ENCODE results near the gene POLN.

GRCh38 chr4:2266181-2266580 lies 24.3 kb upstream of the POLN start:
- TF ChIP-seq, protein P1, sequence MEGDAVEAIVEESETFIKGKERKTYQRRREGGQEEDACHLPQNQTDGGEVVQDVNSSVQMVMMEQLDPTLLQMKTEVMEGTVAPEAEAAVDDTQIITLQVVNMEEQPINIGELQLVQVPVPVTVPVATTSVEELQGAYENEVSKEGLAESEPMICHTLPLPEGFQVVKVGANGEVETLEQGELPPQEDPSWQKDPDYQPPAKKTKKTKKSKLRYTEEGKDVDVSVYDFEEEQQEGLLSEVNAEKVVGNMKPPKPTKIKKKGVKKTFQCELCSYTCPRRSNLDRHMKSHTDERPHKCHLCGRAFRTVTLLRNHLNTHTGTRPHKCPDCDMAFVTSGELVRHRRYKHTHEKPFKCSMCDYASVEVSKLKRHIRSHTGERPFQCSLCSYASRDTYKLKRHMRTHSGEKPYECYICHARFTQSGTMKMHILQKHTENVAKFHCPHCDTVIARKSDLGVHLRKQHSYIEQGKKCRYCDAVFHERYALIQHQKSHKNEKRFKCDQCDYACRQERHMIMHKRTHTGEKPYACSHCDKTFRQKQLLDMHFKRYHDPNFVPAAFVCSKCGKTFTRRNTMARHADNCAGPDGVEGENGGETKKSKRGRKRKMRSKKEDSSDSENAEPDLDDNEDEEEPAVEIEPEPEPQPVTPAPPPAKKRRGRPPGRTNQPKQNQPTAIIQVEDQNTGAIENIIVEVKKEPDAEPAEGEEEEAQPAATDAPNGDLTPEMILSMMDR (conservative IDR thresholded peaks at IDR 0.05; ENCODE audit: low read length), result no peak
- TF ChIP-seq EZH2phosphoT487 (IDR thresholded peaks at IDR 0.05; ENCODE audit: borderline replicate concordance, low read depth, low read length), result no peak

Data from OCI-LY7 (cell line).